HG03066 (cell line): ENCODE data around the gene NLGN1.

Experiments
- ATAC-seq: cut with Tn5 transposase; IDR thresholded peaks from one replicate; pipeline ENCODE4 v1.9.1; 2021; ENCODE audit warnings: low read depth; ENCODE audit not compliant: unreplicated experiment

The NLGN1 gene

GRCh38 chr3:173823911-173824460 is 426.4 kb downstream of the NLGN1 start:
- no peak for ATAC-seq

GRCh38 chr3:173825730-173826129 is 428.2 kb downstream of the NLGN1 start:
- ATAC-seq = no peak

GRCh38 chr3:173826416-173826815 is 428.9 kb downstream of the NLGN1 start:
- no peak for ATAC-seq

GRCh38 chr3:173826901-173827609 is 429.5 kb downstream of the NLGN1 start:
- no peak for ATAC-seq

- no peak for ATAC-seq
These were observed 441.1 kb downstream of the NLGN1 start for GRCh38 chr3:173838644-173839043.

GRCh38 chr3:173839859-173840258 is 442.3 kb downstream of the NLGN1 start:
- ATAC-seq = no peak

- ATAC-seq = no peak
These were observed 443.8 kb downstream of the NLGN1 start for GRCh38 chr3:173841334-173841733.

GRCh38 chr3:173843060-173843459 is 445.5 kb downstream of the NLGN1 start:
- ATAC-seq = no peak

GRCh38 chr3:173846584-173846983 is 449.0 kb downstream of the NLGN1 start:
- ATAC-seq = no peak

GRCh38 chr3:173849489-173849888 is 451.9 kb downstream of the NLGN1 start:
- ATAC-seq = no peak

- no peak for ATAC-seq
These were observed 459.6 kb downstream of the NLGN1 start for GRCh38 chr3:173857154-173857553.

GRCh38 chr3:173862701-173863100 is 465.2 kb downstream of the NLGN1 start:
- no peak for ATAC-seq

- no peak for ATAC-seq
These were observed 466.0 kb downstream of the NLGN1 start for GRCh38 chr3:173863551-173863950.

GRCh38 chr3:173865900-173866498 is 468.5 kb downstream of the NLGN1 start:
- no peak for ATAC-seq

- ATAC-seq = no peak
These were observed 472.2 kb downstream of the NLGN1 start for GRCh38 chr3:173869766-173870165.

GRCh38 chr3:173870976-173871375 is 473.4 kb downstream of the NLGN1 start:
- ATAC-seq = no peak

- no peak for ATAC-seq
These were observed 478.2 kb downstream of the NLGN1 start for GRCh38 chr3:173875790-173876189.

GRCh38 chr3:173876476-173876875 is 478.9 kb downstream of the NLGN1 start:
- no peak for ATAC-seq

- ATAC-seq = no peak
These were observed 490.3 kb downstream of the NLGN1 start for GRCh38 chr3:173887888-173888287.

- ATAC-seq = no peak
These were observed 492.1 kb downstream of the NLGN1 start for GRCh38 chr3:173889596-173889995.

- ATAC-seq = no peak
These were observed 492.5 kb downstream of the NLGN1 start for GRCh38 chr3:173890091-173890490.
